ENCODE data around the gene RARB. TPM values are rescaled to one million over a fixed set of nuclear protein-coding genes. Genes with fewer than 3 reads are reported as not detected.

RARB gene
- total RNA-seq, 1 donor from 2014 or later = 5.6 TPM

GRCh38 chr3:25457671-25458419 is 29.8 kb downstream of the RARB start:
- DNase-seq (no peak), ATAC-seq (no peak)
- Histone ChIP-seq H3K27me3 (ENCODE audit: low read depth) (no peaks in the 10 kb centered on the region), H3K36me3 (no peaks in the 10 kb centered on the region), H3K27ac (no peak overlapping the region), H3K9me3 (no peaks in the 10 kb centered on the region), H3K4me3 (no peak overlapping the region), H3K4me1 (peaks cover 45% of the 10 kb centered on the region)
- intact Hi-C loops (cut with DNase I) = no loop called here
- no peak for TF ChIP-seq CTCF (IDR thresholded peaks at IDR 0.05)

- Histone ChIP-seq H3K4me1 (peaks cover 39% of the 10 kb centered on the region), H3K4me3 (no peak overlapping the region), H3K9me3 (no peaks in the 10 kb centered on the region), H3K27me3 (ENCODE audit: low read depth) (no peaks in the 10 kb centered on the region), H3K36me3 (no peaks in the 10 kb centered on the region), H3K27ac (no peak overlapping the region)
- DNase-seq (no peak), ATAC-seq (no peak)
- intact Hi-C loops (cut with DNase I) = no loop called here
- TF ChIP-seq CTCF (IDR thresholded peaks at IDR 0.05) = no peak
Observed at GRCh38 chr3:25458420-25458814, 30.4 kb downstream of the RARB start.

GRCh38 chr3:25460751-25461150 is 32.7 kb downstream of the RARB start:
- no peak for DNase-seq
- Histone ChIP-seq H3K27me3 (ENCODE audit: low read depth) (no peaks in the 10 kb centered on the region), H3K36me3 (no peaks in the 10 kb centered on the region), H3K4me3 (no peak overlapping the region), H3K4me1 (peaks cover 17% of the 10 kb centered on the region), H3K9me3 (no peaks in the 10 kb centered on the region), H3K27ac (no peak overlapping the region)
- TF ChIP-seq CTCF (IDR thresholded peaks at IDR 0.05) = no peak
- peak in 1 of 2 donors; percentile 24 for ATAC-seq
- intact Hi-C loops (cut with DNase I) = no loop called here

GRCh38 chr3:25461946-25462345 is 33.9 kb downstream of the RARB start:
- no peak overlapping the region for H3K27ac ChIP-seq
- DNase-seq = no peak

GRCh38 chr3:25462495-25462894 is 34.4 kb downstream of the RARB start:
- TF ChIP-seq CTCF (IDR thresholded peaks at IDR 0.05) = no peak
- H3K36me3 ChIP-seq = no peaks in the 10 kb centered on the region

More at GRCh38 chr3:25461946-25462345, 33.9 kb downstream of the RARB start:
- TF ChIP-seq CTCF (IDR thresholded peaks at IDR 0.05) = no peak
- intact Hi-C loops (cut with DNase I) = no loop called here
- peaks cover 12% of the 10 kb centered on the region for H3K4me1 ChIP-seq
- H3K9me3 ChIP-seq = no peaks in the 10 kb centered on the region
- H3K27me3 ChIP-seq (ENCODE audit: low read depth) = no peaks in the 10 kb centered on the region
- H3K4me3 ChIP-seq = no peak overlapping the region
- no peaks in the 10 kb centered on the region for H3K36me3 ChIP-seq
- ATAC-seq = no peak

More at GRCh38 chr3:25462495-25462894, 34.4 kb downstream of the RARB start:
- intact Hi-C loops (cut with DNase I) = no loop called here
- DNase-seq (no peak), ATAC-seq (no peak)
- no peaks in the 10 kb centered on the region for H3K27me3 ChIP-seq (ENCODE audit: low read depth)
- H3K4me1 ChIP-seq = peaks cover 9% of the 10 kb centered on the region
- H3K27ac ChIP-seq = no peak overlapping the region
- no peak overlapping the region for H3K4me3 ChIP-seq
- H3K9me3 ChIP-seq = no peaks in the 10 kb centered on the region
